Uterus (tissue), 4 donors: ENCODE measurements around the gene MSANTD1. TPM values are rescaled to one million over a fixed set of nuclear protein-coding genes. Genes with fewer than 3 reads are reported as not detected.

ENCODE experiments used
- DNase-seq, 2 donors: peaks; one replicate each; pipeline ENCODE4 v3.0.0-alpha.2; 2019 to 2020
- H3K27ac ChIP-seq, 2 donors: fragments of 200-600 bp; sonication (generic); 1 replicate in 1 of 2; 2 replicates in 1 of 2; pipeline ENCODE4 v1.5.1; 2016 to 2018
- H3K27me3 ChIP-seq, 2 donors: fragments of 200-600 bp; sonication (generic); one replicate each; pipeline ENCODE4 v1.5.1; 2018 to 2019; ENCODE audit warnings: control low read depth in 1 of 2
- H3K36me3 ChIP-seq, 2 donors: fragments of 200-600 bp; sonication (generic); one replicate each; pipeline ENCODE4 v1.5.1; 2019; ENCODE audit warnings: control low read depth in 1 of 2
- H3K4me1 ChIP-seq, 2 donors: fragments of 200-600 bp; sonication (generic); one replicate each; pipeline ENCODE4 v1.5.1; 2018 to 2019; ENCODE audit warnings: control low read depth in 1 of 2
- H3K4me3 ChIP-seq, 2 donors: fragments of 200-600 bp; sonication (generic); 1 replicate in 1 of 2; 2 replicates in 1 of 2; pipeline ENCODE4 v1.5.1; 2018 to 2019; ENCODE audit warnings: mild to moderate bottlenecking in 1 of 2
- H3K9me3 ChIP-seq, 2 donors: fragments of 200-600 bp; sonication (generic); one replicate each; pipeline ENCODE4 v1.5.1; 2019; ENCODE audit warnings: control low read depth in 1 of 2
- CTCF ChIP-seq, 4 experiments: fragments of 200-600 bp in 2 of 4; fragments of 450-650 bp in 2 of 4; sonication (generic) in 2 of 4; IDR thresholded peaks; one replicate each; pipeline ENCODE4 v1.5.1; 2016 to 2019; ENCODE audit warnings: antibody characterized with exemption in 4 of 4, mild to moderate bottlenecking in 2 of 4, moderate library complexity in 1 of 4
- POLR2A ChIP-seq, 2 donors: fragments of 450-650 bp; IDR thresholded peaks; one replicate each; pipeline ENCODE4 v1.6.1; 2016; ENCODE audit warnings: antibody characterized with exemption in 2 of 2, mild to moderate bottlenecking in 1 of 2, moderate library complexity in 1 of 2
- intact Hi-C: fragments of 100-400 bp; cut with DNase I; formaldehyde crosslinking; loops from one replicate; pipeline ENCODE4 v1.15.1; 2023; ENCODE audit warnings: low total_unique reads
- total RNA-seq, 4 donors: library from RNA; depleted of rRNA in 3 of 4; stranded (reverse); fragments of >200 nt in 3 of 4; gene quantifications; one replicate each; pipeline versions ENCODE4 v1.1.0 to v1.2.4, GENCODE V29; 2014 to 2023
- donor health status: DM: yes; HTN: yes; CAD: no.

Gene MSANTD1
- total RNA-seq, 4 donors from 2014 or later = 1.3 to 3.3 (median 2.1) TPM; not detected in 1

- Histone ChIP-seq H3K9me3 (no peaks in the 10 kb centered on the region), H3K4me1 (peaks cover 0 to 4% of the 10 kb centered on the region in 2 donors), H3K36me3 (no peaks in the 10 kb centered on the region), H3K27me3 (no peaks in the 10 kb centered on the region), H3K4me3 (no peak overlapping the region), H3K27ac (no peak overlapping the region)
- intact Hi-C loops = no loop called here
- DNase-seq = no peak
- TF ChIP-seq CTCF (IDR thresholded peaks at IDR 0.05) (no peak), POLR2A (IDR thresholded peaks at IDR 0.05) (no peak)
Observed at GRCh38 chr4:3286335-3287175, 37.6 kb downstream of the MSANTD1 start.

GRCh38 chr4:3287271-3287971 is 38.5 kb downstream of the MSANTD1 start:
- H3K9me3 ChIP-seq = no peaks in the 10 kb centered on the region
- intact Hi-C loops = no loop called here
- TF ChIP-seq POLR2A (IDR thresholded peaks at IDR 0.05) = no peak
- H3K27me3 ChIP-seq = no peaks in the 10 kb centered on the region
- peaks cover 0 to 5% of the 10 kb centered on the region in 2 donors for H3K4me1 ChIP-seq
- no peak for DNase-seq
- H3K4me3 ChIP-seq = no peak overlapping the region
- H3K36me3 ChIP-seq = no peaks in the 10 kb centered on the region
- no peak overlapping the region for H3K27ac ChIP-seq

- H3K27me3 ChIP-seq = no peaks in the 10 kb centered on the region
- H3K4me3 ChIP-seq = no peak overlapping the region
- H3K9me3 ChIP-seq = no peaks in the 10 kb centered on the region
- TF ChIP-seq CTCF (IDR thresholded peaks at IDR 0.05) (no peak), POLR2A (IDR thresholded peaks at IDR 0.05) (no peak)
- H3K27ac ChIP-seq = no peak overlapping the region
- no peaks in the 10 kb centered on the region for H3K36me3 ChIP-seq
- peaks cover 0 to 5% of the 10 kb centered on the region in 2 donors for H3K4me1 ChIP-seq
- DNase-seq = no peak
- intact Hi-C loops = no loop called here
Observed at GRCh38 chr4:3287972-3288570, 39.1 kb downstream of the MSANTD1 start.

GRCh38 chr4:3288571-3289094 is 39.7 kb downstream of the MSANTD1 start:
- Histone ChIP-seq H3K4me3 (no peak overlapping the region), H3K9me3 (no peaks in the 10 kb centered on the region), H3K4me1 (peaks cover 0 to 6% of the 10 kb centered on the region in 2 donors), H3K27me3 (no peaks in the 10 kb centered on the region), H3K27ac (no peak overlapping the region), H3K36me3 (no peaks in the 10 kb centered on the region)
- DNase-seq = no peak
- intact Hi-C loops = no loop called here
- TF ChIP-seq CTCF (IDR thresholded peaks at IDR 0.05) (no peak), POLR2A (IDR thresholded peaks at IDR 0.05) (no peak)

GRCh38 chr4:3290476-3290875 is 41.5 kb downstream of the MSANTD1 start:
- no peak overlapping the region for H3K4me3 ChIP-seq
- no peak for DNase-seq
- H3K9me3 ChIP-seq = no peaks in the 10 kb centered on the region
- intact Hi-C loops = loop anchor here (5.0 kb wide), 1 partner anchor 242 kb away; the partner anchor contains the start of gene LRPAP1
- H3K4me1 ChIP-seq = peaks cover 4 to 11% of the 10 kb centered on the region in 2 donors
- no peak overlapping the region for H3K27ac ChIP-seq
- TF ChIP-seq CTCF (IDR thresholded peaks at IDR 0.05) (no peak), POLR2A (IDR thresholded peaks at IDR 0.05) (no peak)
- H3K36me3 ChIP-seq = no peaks in the 10 kb centered on the region
- no peaks in the 10 kb centered on the region for H3K27me3 ChIP-seq
